M059J (cell line): ENCODE data around the gene CCND3. TPM values are rescaled to one million over a fixed set of nuclear protein-coding genes. Genes with fewer than 3 reads are reported as not detected.

Experiments used
- DNase-seq: peaks from one replicate; pipeline ENCODE4 v3.0.0-alpha.2; 2012; ENCODE audit warnings: low read depth
- total RNA-seq: library from RNA; depleted of rRNA; stranded (reverse); fragments of >200 nt; shearing (Covaris generic); gene quantifications from 2 replicates; pipeline ENCODE4 v1.2.3, GENCODE V29; 2014; rRNA removed

Gene CCND3
- total RNA-seq, 1 experiment from 2014 or later, result 146 TPM

- peak; percentile 41 for DNase-seq
These were observed 20.0 kb downstream of the CCND3 start for GRCh38 chr6:41921712-41921998.

- DNase-seq, result peak; percentile 99
These were observed 20.5 kb downstream of the CCND3 start, which contains the start of the genes BYSL and MED20 for GRCh38 chr6:41920921-41921711. Gene BYSL (plus strand): TSS chr6:41921499. CDS start chr6:41921563, 64 bp downstream. Gene MED20 (minus strand): TSS chr6:41921139. CDS start chr6:41921018, 121 bp downstream.

- peak; percentile 97 for DNase-seq
These were observed 24.1 kb downstream of the CCND3 start for GRCh38 chr6:41917528-41917927.

- no peak for DNase-seq
These were observed 26.6 kb downstream of the CCND3 start for GRCh38 chr6:41914869-41915530.

GRCh38 chr6:41914343-41914742 lies 27.3 kb downstream of the CCND3 start:
- DNase-seq, result no peak

DNA sequence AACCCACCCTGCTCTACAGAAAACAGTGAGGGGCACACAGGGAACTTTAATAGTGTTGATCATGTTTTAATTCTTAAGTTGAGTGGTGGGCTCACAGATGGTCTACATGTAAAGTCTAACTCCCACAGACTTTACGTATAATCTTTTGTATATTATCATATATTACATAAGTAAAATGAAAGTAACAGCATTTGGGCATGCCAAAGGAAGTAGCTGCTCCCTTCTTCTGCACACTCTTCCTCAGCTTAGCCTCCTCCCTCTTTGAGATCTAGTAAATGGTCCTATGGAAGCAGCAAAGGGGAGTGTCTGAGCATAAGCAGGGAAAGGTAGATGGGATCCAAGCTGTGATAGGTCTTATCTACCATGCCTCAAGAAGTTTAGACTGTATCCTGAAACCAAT lies 31.9 kb downstream of the CCND3 start:
- no peak for DNase-seq

- peak; percentile 41 for DNase-seq
These were observed 39.6 kb downstream of the CCND3 start for GRCh38 chr6:41901882-41902519.

DNA sequence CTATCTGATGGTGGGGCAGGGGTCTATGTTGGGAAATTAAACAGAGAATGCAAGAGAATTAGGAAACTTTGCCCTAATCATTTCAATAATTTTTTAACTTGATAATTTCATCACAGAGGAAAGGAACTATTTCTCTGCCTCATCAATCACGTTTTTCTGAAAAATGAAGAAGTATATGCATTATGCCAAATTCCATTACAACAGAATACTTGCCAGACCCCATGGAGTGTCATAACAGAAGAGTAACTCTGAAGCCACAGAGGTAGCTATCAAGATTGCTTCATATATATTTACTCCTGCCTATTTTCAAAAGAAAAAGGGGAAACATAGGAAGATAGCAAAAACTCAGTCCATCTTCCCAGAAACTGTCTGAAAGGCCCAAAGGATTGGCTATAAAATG lies 40.7 kb downstream of the CCND3 start:
- no peak for DNase-seq

DNA sequence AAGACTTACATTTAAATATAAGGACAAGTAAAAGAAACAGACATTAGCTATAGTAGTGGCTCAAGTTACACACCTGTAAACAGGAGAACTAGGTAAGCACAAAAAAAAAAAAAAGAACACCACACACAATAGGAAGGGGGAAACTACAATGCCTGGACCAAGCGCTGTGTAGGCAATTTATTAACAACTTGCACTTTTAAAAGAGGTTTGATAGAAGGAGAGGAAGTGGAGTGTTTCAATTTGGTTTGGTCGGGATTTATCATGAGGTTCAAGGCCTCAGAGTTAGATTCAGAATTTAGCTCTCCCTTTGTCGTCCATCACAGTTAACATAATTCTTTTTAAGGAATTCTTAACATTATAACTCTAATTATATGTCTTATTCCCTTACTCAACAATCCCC lies 45.3 kb downstream of the CCND3 start:
- DNase-seq, result no peak

DNA sequence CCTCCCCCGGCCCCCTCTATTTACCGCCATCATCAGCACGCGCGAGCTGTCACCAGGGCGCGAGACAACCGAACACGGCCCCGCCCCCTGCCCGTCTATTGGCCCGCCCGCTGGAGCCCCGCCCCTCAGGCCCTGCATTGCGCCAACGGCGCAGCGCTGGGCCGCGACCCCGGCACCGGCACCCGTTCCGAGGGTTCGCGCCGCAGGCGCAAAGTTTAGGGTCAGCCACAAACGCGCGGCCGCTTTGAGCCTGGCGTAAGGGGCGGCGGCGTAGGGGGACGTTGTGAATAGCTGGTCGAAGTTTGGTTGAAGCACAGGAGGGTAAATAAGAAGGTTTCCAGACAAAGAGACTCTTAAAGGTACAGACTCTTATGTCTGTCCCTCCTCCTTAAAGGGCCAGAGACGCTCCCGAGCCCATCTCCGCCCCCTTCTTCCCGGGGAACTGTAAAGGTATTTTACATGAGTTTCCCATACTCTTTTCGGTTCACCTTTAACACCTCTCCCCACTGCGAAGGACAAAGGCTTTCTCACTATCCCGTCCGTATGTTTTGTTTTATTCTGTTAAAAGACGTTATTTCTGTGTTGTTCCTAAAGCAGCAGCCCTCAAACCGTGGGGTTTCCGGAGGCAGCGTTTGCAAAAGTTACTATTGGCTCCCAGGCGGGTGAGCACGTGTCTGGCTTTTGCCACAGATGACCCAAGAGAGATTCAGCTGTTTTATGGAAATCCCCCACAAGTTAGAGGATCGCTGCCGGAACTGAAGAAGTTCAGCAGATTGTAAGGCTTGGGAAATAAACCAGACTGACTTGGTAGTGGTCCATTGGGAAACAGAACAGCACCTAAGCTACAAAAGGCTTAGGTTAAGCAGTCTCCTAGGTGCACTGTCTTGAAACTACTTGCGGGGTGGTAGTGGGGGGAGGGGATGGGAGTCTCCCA lies 46.0 kb downstream of the CCND3 start, which contains the start of gene USP49:
TSS of gene USP49 (minus strand) at position 76 of the 934 bp plus-strand sequence. CDS start 88,392 bp downstream, outside the sequence.
- DNase-seq, result peak; percentile 83

DNA sequence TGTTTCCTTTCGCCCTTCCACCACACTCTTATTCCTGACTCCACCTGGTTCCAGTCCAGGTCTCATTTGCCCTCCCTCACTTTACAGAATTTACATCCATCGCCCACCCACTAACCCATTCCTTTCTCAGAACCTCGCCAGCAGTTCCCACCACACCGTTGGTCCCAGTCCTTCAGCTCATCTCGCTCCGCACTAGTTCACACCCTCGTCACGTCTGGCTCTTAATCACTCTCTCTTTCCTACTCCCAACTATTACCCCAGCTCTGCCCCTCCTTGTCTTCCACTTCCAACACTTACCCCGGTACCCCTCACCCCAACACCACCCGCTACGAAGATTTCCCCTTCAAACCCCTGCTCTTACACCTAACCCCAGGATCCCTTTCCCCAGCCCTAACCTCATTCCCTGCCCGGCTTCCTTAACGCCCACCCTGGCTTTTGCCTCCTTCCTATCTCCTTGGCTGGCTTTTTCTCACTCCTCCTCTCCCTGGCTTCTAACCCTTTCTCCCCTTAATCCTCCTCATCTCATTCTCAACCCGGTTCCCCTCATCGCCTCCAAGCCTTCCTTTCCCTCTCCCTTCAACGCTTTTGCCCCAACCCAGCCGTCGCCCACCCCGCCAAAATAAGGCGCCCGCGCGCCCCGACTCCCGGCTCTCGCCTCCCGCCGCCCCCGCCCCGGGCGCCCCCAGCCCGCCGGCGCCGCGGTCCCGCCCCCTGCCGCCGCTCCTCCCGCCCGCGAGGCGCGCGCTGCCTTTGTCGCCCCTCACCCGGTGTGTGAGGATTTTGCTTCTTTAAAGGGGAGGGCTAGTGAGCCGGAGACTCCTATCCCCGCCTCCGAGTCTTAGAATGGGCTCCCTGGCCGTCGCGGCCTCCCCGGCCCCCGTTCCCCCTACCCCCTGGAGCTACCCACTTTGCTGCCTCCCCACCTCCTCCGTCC lies 47.0 kb downstream of the CCND3 start:
- DNase-seq, result peak; percentile 27

GRCh38 chr6:41892921-41893564 lies 48.6 kb downstream of the CCND3 start:
- no peak for DNase-seq

DNA sequence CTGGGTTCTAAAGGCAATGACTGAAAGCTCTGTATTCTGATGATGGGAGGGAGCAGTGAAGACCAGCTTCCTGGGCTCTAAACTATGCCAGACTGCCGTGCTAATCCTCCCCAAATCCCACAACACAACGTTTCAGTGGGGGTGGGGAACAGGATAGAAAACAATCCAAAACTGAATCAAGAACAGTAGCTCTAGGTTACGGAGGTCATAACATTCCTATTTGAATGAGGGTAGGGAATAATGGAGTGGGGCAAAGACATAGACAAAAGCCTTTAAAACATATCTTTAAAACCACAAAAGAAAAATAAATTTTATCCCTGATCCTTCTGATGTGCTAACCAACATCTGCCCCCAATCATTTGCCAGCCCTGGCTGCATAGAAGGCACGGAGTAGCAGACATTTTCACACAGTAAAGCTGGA lies 54.3 kb downstream of the CCND3 start:
- DNase-seq, result no peak

DNA sequence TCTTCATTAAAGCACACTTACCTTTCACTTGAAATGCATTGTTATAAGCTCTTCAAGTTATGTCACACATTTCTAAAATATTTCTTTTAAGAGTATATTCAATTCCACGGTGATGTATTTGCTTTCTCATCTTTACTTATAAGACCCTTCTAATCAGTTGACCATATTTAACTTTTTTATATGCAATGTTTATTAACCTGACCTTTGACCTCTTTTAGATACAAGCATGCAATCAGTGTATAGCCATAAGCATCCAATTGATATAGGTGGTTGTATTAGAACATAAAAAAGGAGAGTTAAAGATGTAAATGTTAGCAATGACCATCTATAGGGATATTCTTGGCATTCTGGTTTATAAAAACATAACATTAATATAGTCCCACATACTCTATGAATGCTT lies 55.7 kb downstream of the CCND3 start:
- no peak for DNase-seq

- DNase-seq, result no peak
These were observed 56.7 kb downstream of the CCND3 start for GRCh38 chr6:41884957-41885356.

Other genes starting within 250 kb of the CCND3 start
- gene TFEB, start 206.2 kb downstream of the CCND3 start, total RNA-seq, result 6.1 and 7.2 TPM in 2 replicates
- gene PGC, start 194.4 kb downstream of the CCND3 start, total RNA-seq, result not detected in 2 replicates
- gene FRS3, start 161.9 kb downstream of the CCND3 start, total RNA-seq, result 0.34 and 2.4 TPM in 2 replicates
- 0.12 and 0.30 TPM in 2 replicates for gene PRICKLE4, start 161.0 kb downstream of the CCND3 start, total RNA-seq
- 157 and 167 TPM in 2 replicates for gene TOMM6, start 154.1 kb downstream of the CCND3 start, total RNA-seq
- 2.6 and 3.6 TPM in 2 replicates for gene USP49, start 46.4 kb downstream of the CCND3 start, total RNA-seq
- gene MED20, start 20.7 kb downstream of the CCND3 start, total RNA-seq, result 23.5 and 49.9 TPM in 2 replicates
- 16.0 and 19.2 TPM in 2 replicates for gene BYSL, start 20.3 kb downstream of the CCND3 start, total RNA-seq
- 23.7 and 29.5 TPM in 2 replicates for gene TAF8, start 108.7 kb upstream of the CCND3 start, total RNA-seq
- 0.30 and 2.2 TPM in 2 replicates for gene C6orf132, start 200.8 kb upstream of the CCND3 start, total RNA-seq
- gene GUCA1A, start 231.6 kb upstream of the CCND3 start, total RNA-seq, result not detected in 2 replicates